DOHH2 (cell line): ENCODE data around the gene DSG2.
"Not testable (repeated sequence)": the region's sequence is repeated elsewhere in the genome, so short reads cannot be mapped to it uniquely, and the experiment has no call there.

Experiments
- H3F3A ChIP-seq: fragments of 200-600 bp; sonication (generic), shearing (Covaris generic); 2 replicates; pipeline ENCODE4 v1.6.0; 2016; ENCODE audit warnings: antibody characterized with exemption, mild to moderate bottlenecking; ENCODE audit not compliant: control insufficient read depth, insufficient read depth
- H3K27ac ChIP-seq: fragments of 200-600 bp; sonication (generic); 2 replicates; pipeline ENCODE4 v1.5.1; 2014; ENCODE audit warnings: low read depth, mild to moderate bottlenecking, low read length, moderate library complexity
- H3K27me3 ChIP-seq: fragments of 200-600 bp; sonication (generic); 2 replicates; pipeline ENCODE4 v1.6.1; 2014; ENCODE audit warnings: mild to moderate bottlenecking, low read length, mixed read lengths; ENCODE audit not compliant: control insufficient read depth
- H3K36me3 ChIP-seq: fragments of 200-600 bp; sonication (generic); 2 replicates; pipeline ENCODE4 v1.6.1; 2014; ENCODE audit warnings: mild to moderate bottlenecking, low read length, moderate library complexity, mixed read lengths; ENCODE audit not compliant: control insufficient read depth
- H3K4me1 ChIP-seq: fragments of 200-600 bp; sonication (generic); 2 replicates; pipeline ENCODE4 v1.6.1; 2014; ENCODE audit warnings: mild to moderate bottlenecking, low read length, mixed read lengths; ENCODE audit not compliant: control insufficient read depth
- H3K4me2 ChIP-seq: fragments of 200-600 bp; sonication (generic); 2 replicates; pipeline ENCODE4 v1.6.0; 2014; ENCODE audit warnings: mild to moderate bottlenecking, low read length, moderate library complexity
- H3K4me3 ChIP-seq: fragments of 200-600 bp; sonication (generic); 2 replicates; pipeline ENCODE4 v1.5.1; 2014; ENCODE audit warnings: mild to moderate bottlenecking, low read length, mixed read lengths
- H3K79me2 ChIP-seq: fragments of 200-600 bp; sonication (generic); 2 replicates; pipeline ENCODE4 v1.6.1; 2014; ENCODE audit warnings: mild to moderate bottlenecking, low read length, mixed read lengths; ENCODE audit not compliant: control insufficient read depth
- H3K9me2 ChIP-seq: fragments of 200-600 bp; sonication (generic); replicated peaks from 2 replicates; pipeline ENCODE4 v1.6.1; 2014; ENCODE audit warnings: mild to moderate bottlenecking, low read length, mixed read lengths; ENCODE audit not compliant: control insufficient read depth
- H3K9me3 ChIP-seq: fragments of 200-600 bp; sonication (generic); 2 replicates; pipeline ENCODE4 v1.6.1; 2014; ENCODE audit warnings: antibody characterized with exemption, low read length, mixed read lengths; ENCODE audit not compliant: control insufficient read depth, insufficient read depth
- H4K20me1 ChIP-seq: fragments of 200-600 bp; sonication (generic); 2 replicates; pipeline ENCODE4 v1.6.0; 2014; ENCODE audit warnings: low read depth, mild to moderate bottlenecking, antibody characterized with exemption, low read length, moderate library complexity; ENCODE audit not compliant: control insufficient read depth, insufficient read depth
- EZH2phosphoT487 ChIP-seq: fragments of 200-600 bp; sonication (generic); IDR thresholded peaks from 2 replicates; pipeline ENCODE4 v1.6.1; 2017; ENCODE audit warnings: borderline replicate concordance, mild to moderate bottlenecking, antibody characterized with exemption, low read length, moderate library complexity, mixed read lengths
- TF ChIP-seq, protein P1 (sequence below): fragments of 200-600 bp; sonication (generic); IDR thresholded peaks from one replicate; pipeline ENCODE4 v1.5.1; 2014; ENCODE audit warnings: antibody characterized with exemption, mild to moderate bottlenecking, low read depth, low read length; ENCODE audit not compliant: poor library complexity, severe bottlenecking

DSG2 gene

DNA sequence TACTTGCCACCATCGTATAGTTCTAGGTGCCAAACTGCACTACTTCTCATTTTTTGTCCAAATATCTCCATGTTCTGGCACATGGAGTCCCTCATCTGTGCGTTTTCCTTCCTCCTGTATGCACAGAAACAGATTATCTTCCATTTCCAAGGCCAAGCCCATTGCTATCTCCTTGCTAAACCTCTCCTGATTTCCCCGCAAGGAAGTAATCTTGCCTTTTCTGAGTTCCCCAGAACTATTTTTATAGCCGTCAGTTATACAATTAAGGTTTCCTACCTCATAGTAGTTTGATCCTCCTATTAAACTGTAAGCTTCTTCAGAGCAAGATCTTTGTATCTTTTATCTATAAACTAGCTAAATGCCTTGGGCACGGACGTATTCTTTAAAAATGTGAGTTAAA lies 7.2 kb downstream of the DSG2 start:
- no peaks in the 10 kb centered on the region for H3K4me1 ChIP-seq
- H3K79me2 ChIP-seq = no peaks in the 10 kb centered on the region
- no peak for TF ChIP-seq EZH2phosphoT487
- TF ChIP-seq, protein P1, sequence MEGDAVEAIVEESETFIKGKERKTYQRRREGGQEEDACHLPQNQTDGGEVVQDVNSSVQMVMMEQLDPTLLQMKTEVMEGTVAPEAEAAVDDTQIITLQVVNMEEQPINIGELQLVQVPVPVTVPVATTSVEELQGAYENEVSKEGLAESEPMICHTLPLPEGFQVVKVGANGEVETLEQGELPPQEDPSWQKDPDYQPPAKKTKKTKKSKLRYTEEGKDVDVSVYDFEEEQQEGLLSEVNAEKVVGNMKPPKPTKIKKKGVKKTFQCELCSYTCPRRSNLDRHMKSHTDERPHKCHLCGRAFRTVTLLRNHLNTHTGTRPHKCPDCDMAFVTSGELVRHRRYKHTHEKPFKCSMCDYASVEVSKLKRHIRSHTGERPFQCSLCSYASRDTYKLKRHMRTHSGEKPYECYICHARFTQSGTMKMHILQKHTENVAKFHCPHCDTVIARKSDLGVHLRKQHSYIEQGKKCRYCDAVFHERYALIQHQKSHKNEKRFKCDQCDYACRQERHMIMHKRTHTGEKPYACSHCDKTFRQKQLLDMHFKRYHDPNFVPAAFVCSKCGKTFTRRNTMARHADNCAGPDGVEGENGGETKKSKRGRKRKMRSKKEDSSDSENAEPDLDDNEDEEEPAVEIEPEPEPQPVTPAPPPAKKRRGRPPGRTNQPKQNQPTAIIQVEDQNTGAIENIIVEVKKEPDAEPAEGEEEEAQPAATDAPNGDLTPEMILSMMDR = no peak

DNA sequence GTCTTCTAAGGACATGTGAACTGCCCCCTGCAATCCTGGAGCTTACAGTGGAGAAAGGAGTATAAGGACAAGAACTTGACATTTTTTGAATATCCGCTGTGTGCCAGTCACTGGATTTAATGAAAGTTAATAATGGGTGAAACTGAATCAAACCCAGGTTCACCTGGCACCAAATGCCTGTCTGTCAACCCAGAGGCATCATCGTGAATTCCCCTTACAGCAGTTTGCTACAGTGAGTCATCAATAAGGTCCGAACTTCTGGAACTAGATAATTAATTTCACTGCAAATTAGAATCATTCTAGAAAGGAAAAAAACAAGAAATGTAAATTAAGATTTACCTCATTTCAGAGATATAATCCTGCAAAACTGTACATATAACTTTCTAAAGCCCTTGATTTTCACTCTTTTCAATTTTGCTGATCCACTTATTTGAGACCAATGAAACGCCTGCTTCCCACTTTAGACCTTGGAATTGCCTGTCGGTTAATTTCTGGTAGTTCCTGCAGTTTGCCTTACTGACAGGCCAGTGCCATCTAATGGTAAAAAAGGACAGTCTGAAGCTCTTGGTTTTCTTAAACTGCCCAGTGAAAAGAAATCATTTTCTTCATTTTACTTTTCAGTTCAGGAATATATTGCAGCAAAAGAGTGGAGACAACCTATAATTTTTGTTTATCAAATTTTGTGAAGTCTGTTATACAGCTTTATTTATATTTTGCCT lies 8.2 kb downstream of the DSG2 start:
- H3K36me3 ChIP-seq = no peaks in the 10 kb centered on the region
- no peaks in the 10 kb centered on the region for H4K20me1 ChIP-seq
- no peaks in the 10 kb centered on the region for H3F3A ChIP-seq
- no peaks in the 10 kb centered on the region for H3K4me1 ChIP-seq
- no peak overlapping the region for H3K4me3 ChIP-seq
- no peak overlapping the region for H3K4me2 ChIP-seq
- H3K27ac ChIP-seq = no peak overlapping the region
- no peaks in the 10 kb centered on the region for H3K9me3 ChIP-seq
- H3K27me3 ChIP-seq = no peaks in the 10 kb centered on the region
- H3K79me2 ChIP-seq = no peaks in the 10 kb centered on the region
- TF ChIP-seq EZH2phosphoT487 = no peak
- TF ChIP-seq, protein P1 = no peak
- H3K9me2 ChIP-seq = no peaks in the 10 kb centered on the region

More for the DNA sequence above, 7.2 kb downstream of the DSG2 start:
- Histone ChIP-seq H3K4me3 (no peak overlapping the region), H3K27ac (no peak overlapping the region), H3F3A (no peaks in the 10 kb centered on the region), H3K36me3 (no peaks in the 10 kb centered on the region), H3K9me3 (no peaks in the 10 kb centered on the region), H3K27me3 (no peaks in the 10 kb centered on the region), H3K9me2 (no peaks in the 10 kb centered on the region), H3K4me2 (no peak overlapping the region), H4K20me1 (no peaks in the 10 kb centered on the region)

DNA sequence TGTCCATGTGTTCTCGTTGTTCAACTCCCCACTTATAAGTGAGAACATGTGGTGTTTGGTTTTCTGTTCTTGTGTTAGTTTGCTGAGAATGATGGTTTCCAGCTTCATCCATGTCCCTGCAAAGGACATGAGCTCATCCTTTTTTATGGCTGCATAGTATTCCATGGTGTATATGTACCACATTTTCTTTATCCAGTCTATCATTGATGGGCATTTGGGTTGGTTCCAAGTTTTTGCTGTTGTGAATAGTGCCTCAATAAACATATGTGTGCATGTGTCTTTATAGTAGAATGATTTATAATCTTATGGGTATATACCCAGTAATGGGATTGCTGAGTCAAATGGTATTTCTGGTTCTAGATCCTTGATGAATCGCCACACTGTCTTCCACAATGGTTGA lies 9.1 kb downstream of the DSG2 start:
- not testable (repeated sequence) for H3K27ac ChIP-seq, H3K27me3 ChIP-seq, H3F3A ChIP-seq, H3K9me3 ChIP-seq, H3K4me1 ChIP-seq, H3K36me3 ChIP-seq, H4K20me1 ChIP-seq, H3K4me3 ChIP-seq, H3K79me2 ChIP-seq, H3K9me2 ChIP-seq, H3K4me2 ChIP-seq

DNA sequence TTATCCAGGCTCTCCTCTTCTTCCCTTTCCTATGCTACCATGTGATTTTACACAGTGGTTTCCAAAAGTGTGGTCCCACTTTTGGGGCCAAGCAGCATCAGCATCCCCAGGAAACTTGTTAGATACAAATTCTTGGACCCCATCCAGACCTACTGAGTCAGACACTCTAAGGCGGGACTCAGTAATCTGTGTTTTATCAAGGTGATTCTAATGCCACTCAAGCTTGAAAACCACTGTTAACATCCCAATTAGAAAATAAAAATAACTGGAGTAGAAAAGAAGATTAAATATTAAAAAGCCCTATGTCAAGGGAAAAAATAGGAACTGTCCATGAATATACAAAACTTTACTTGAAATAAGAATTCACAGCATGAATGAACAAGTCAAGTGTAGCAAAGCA lies 10.8 kb downstream of the DSG2 start:
- H4K20me1 ChIP-seq = no peaks in the 10 kb centered on the region
- no peaks in the 10 kb centered on the region for H3K9me3 ChIP-seq
- no peak overlapping the region for H3K4me3 ChIP-seq
- H3K27me3 ChIP-seq = no peaks in the 10 kb centered on the region
- H3K36me3 ChIP-seq = no peaks in the 10 kb centered on the region
- no peak for TF ChIP-seq EZH2phosphoT487
- TF ChIP-seq, protein P1 = no peak
- H3K79me2 ChIP-seq = no peaks in the 10 kb centered on the region
- no peaks in the 10 kb centered on the region for H3K4me1 ChIP-seq
- H3K9me2 ChIP-seq = no peaks in the 10 kb centered on the region
- H3K27ac ChIP-seq = no peak overlapping the region
- no peak overlapping the region for H3K4me2 ChIP-seq
- no peaks in the 10 kb centered on the region for H3F3A ChIP-seq
